Immature natural killer cell (primary cell): ENCODE results near the gene LEFTY1. TPM values are rescaled to one million over a fixed set of nuclear protein-coding genes. Genes with fewer than 3 reads are reported as not detected.
A peak's percentile ranks its signal among the peaks of the same experiment; 100 is the strongest.
"Not testable (repeated sequence)": the region's sequence is repeated elsewhere in the genome, so short reads cannot be mapped to it uniquely, and the experiment has no call there.

ENCODE experiments used
- DNase-seq, 3 donors: peaks; one replicate each; pipeline ENCODE4 v3.0.0; 2022; ENCODE audit warnings: mixed read lengths in 1 of 3
- H3K27ac Mint-ChIP-seq, 6 donors: one replicate each; pipeline ENCODE4 v1.8.0; 2020; ENCODE audit warnings: mixed read lengths in 6 of 6, mild to moderate bottlenecking in 5 of 6, inconsistent platforms in 4 of 6, moderate library complexity in 3 of 6
- H3K27me3 Mint-ChIP-seq, 3 donors: one replicate each; pipeline ENCODE4 v1.8.0; 2020 to 2021; ENCODE audit warnings: low read depth in 3 of 3, mild to moderate bottlenecking in 3 of 3, mixed read lengths in 3 of 3, moderate library complexity in 3 of 3, inconsistent platforms in 1 of 3
- H3K36me3 Mint-ChIP-seq, 3 donors: one replicate each; pipeline ENCODE4 v1.8.0; 2020; ENCODE audit warnings: mixed read lengths in 3 of 3, inconsistent platforms in 2 of 3, mild to moderate bottlenecking in 2 of 3
- H3K4me1 Mint-ChIP-seq, 2 donors: one replicate each; pipeline ENCODE4 v1.8.0; 2020; ENCODE audit warnings: inconsistent platforms in 2 of 2, mild to moderate bottlenecking in 2 of 2, mixed read lengths in 2 of 2, moderate library complexity in 1 of 2
- H3K4me3 Mint-ChIP-seq, 5 donors: one replicate each; pipeline ENCODE4 v1.8.0; 2020; ENCODE audit warnings: mild to moderate bottlenecking in 5 of 5, mixed read lengths in 5 of 5, inconsistent platforms in 3 of 5, moderate library complexity in 3 of 5
- H3K9me3 Mint-ChIP-seq, 6 donors: one replicate each; pipeline ENCODE4 v1.8.0; 2020; ENCODE audit warnings: mild to moderate bottlenecking in 6 of 6, mixed read lengths in 6 of 6, inconsistent platforms in 4 of 6, moderate library complexity in 3 of 6
- polyA plus RNA-seq, 3 donors: library from polyadenylated mRNA; unstranded; fragments of 300-500 nt; fragmentation: Illumina TruSeq; gene quantifications; one replicate each; pipeline ENCODE4 v1.2.3, GENCODE V29; 2021

The LEFTY1 gene
- polyA plus RNA-seq, 3 donors from 2014 or later: not detected

GRCh38 chr1:225842788-225843425 lies 46.0 kb downstream of the LEFTY1 start:
- Mint-ChIP-seq H3K4me1 (peaks cover 25 to 36% of the 10 kb centered on the region in 2 donors), H3K4me3 (peak overlapping the region in 1 of 5 donors; percentile 63), H3K27me3 (peaks cover 0 to 2% (median under 1%) of the 10 kb centered on the region in 3 donors), H3K36me3 (peaks cover 0 to 3% (median 0%) of the 10 kb centered on the region in 3 donors), H3K27ac (peak overlapping the region in 4 of 6 donors; percentile 19 to 74 (median 48)), H3K9me3 (no peaks in the 10 kb centered on the region)
- DNase-seq: no peak

- peaks cover 0 to 1% (median 0%) of the 10 kb centered on the region in 3 donors for H3K36me3 Mint-ChIP-seq
- no peaks in the 10 kb centered on the region for H3K9me3 Mint-ChIP-seq
- H3K4me3 Mint-ChIP-seq: no peak overlapping the region
- peaks cover 0 to 2% (median 0%) of the 10 kb centered on the region in 3 donors for H3K27me3 Mint-ChIP-seq
- peaks cover 16 to 28% of the 10 kb centered on the region in 2 donors for H3K4me1 Mint-ChIP-seq
- H3K27ac Mint-ChIP-seq: peak overlapping the region in 1 of 6 donors; percentile 30
- DNase-seq: no peak
Measured at GRCh38 chr1:225842074-225842473, 46.9 kb downstream of the LEFTY1 start.

- Mint-ChIP-seq H3K27me3 (peaks cover 0 to 2% (median 0%) of the 10 kb centered on the region in 3 donors), H3K27ac (peak overlapping the region in 3 of 6 donors; percentile 28 to 78 (median 42))
Measured at GRCh38 chr1:225840713-225841112, 48.2 kb downstream of the LEFTY1 start.

GRCh38 chr1:225840223-225840610 lies 48.7 kb downstream of the LEFTY1 start:
- H3K9me3 Mint-ChIP-seq: no peaks in the 10 kb centered on the region

More at GRCh38 chr1:225840713-225841112, 48.2 kb downstream of the LEFTY1 start:
- DNase-seq: no peak
- peaks cover 15 to 22% of the 10 kb centered on the region in 2 donors for H3K4me1 Mint-ChIP-seq
- no peaks in the 10 kb centered on the region for H3K36me3 Mint-ChIP-seq
- H3K9me3 Mint-ChIP-seq: no peaks in the 10 kb centered on the region
- no peak overlapping the region for H3K4me3 Mint-ChIP-seq

GRCh38 chr1:225838793-225839192 lies 50.2 kb downstream of the LEFTY1 start:
- H3K36me3 Mint-ChIP-seq: peaks cover 0 to 4% (median 0%) of the 10 kb centered on the region in 3 donors
- no peak for DNase-seq
- H3K27ac Mint-ChIP-seq: no peak overlapping the region
- H3K4me3 Mint-ChIP-seq: no peak overlapping the region
- peaks cover 15 to 20% of the 10 kb centered on the region in 2 donors for H3K4me1 Mint-ChIP-seq
- H3K27me3 Mint-ChIP-seq: peaks cover 0 to 2% (median 0%) of the 10 kb centered on the region in 3 donors
- H3K9me3 Mint-ChIP-seq: no peaks in the 10 kb centered on the region

More at GRCh38 chr1:225840223-225840610, 48.7 kb downstream of the LEFTY1 start:
- Mint-ChIP-seq H3K36me3 (no peaks in the 10 kb centered on the region), H3K4me1 (peaks cover 15 to 22% of the 10 kb centered on the region in 2 donors), H3K27me3 (peaks cover 0 to 2% (median 0%) of the 10 kb centered on the region in 3 donors), H3K27ac (no peak overlapping the region), H3K4me3 (no peak overlapping the region)
- DNase-seq: no peak

- H3K27ac Mint-ChIP-seq, DNase-seq, H3K4me3 Mint-ChIP-seq, H3K4me1 Mint-ChIP-seq, H3K27me3 Mint-ChIP-seq, H3K9me3 Mint-ChIP-seq, H3K36me3 Mint-ChIP-seq: not testable (repeated sequence)
Measured at GRCh38 chr1:225836296-225836695, 52.6 kb downstream of the LEFTY1 start.

Other genes with a start within 250 kb of the LEFTY1 start
- under 1 TPM in 1 of 3 donors, not detected in 2; 0.24 TPM for gene ENAH, start 236.0 kb downstream of the LEFTY1 start, polyA plus RNA-seq
- 100 to 1,000 TPM; 300 to 594 (median 317) TPM for gene SRP9, start 111.3 kb downstream of the LEFTY1 start, polyA plus RNA-seq
- 1 to 10 TPM in 2 of 3 donors, under 1 TPM in 1; 0.86 to 2.4 (median 1.5) TPM for gene EPHX1, start 79.0 kb downstream of the LEFTY1 start, polyA plus RNA-seq
- gene TMEM63A, start 6.8 kb downstream of the LEFTY1 start, polyA plus RNA-seq: 10 to 100 TPM; 10.1 to 27.4 (median 11.1) TPM
- gene PYCR2, start 35.1 kb upstream of the LEFTY1 start, polyA plus RNA-seq: 100 to 1,000 TPM in 1 of 3 donors, 10 to 100 TPM in 2; 62.0 to 106 (median 72.0) TPM
- not detected for gene LEFTY2, start 52.1 kb upstream of the LEFTY1 start, polyA plus RNA-seq
- 10 to 100 TPM; 13.5 to 18.9 (median 15.8) TPM for gene SDE2, start 110.2 kb upstream of the LEFTY1 start, polyA plus RNA-seq
- 1,000 to 10,000 TPM in 1 of 3 donors, 100 to 1,000 TPM in 2; 850 to 1,086 (median 967) TPM for gene H3-3A, start 173.6 kb upstream of the LEFTY1 start, polyA plus RNA-seq